GM21619 (cell line): ENCODE data around the gene ELMO1.

Source experiments
- ATAC-seq: cut with Tn5 transposase; IDR thresholded peaks from one replicate; pipeline ENCODE4 v1.9.1; 2021; ENCODE audit not compliant: unreplicated experiment

The ELMO1 gene

DNA sequence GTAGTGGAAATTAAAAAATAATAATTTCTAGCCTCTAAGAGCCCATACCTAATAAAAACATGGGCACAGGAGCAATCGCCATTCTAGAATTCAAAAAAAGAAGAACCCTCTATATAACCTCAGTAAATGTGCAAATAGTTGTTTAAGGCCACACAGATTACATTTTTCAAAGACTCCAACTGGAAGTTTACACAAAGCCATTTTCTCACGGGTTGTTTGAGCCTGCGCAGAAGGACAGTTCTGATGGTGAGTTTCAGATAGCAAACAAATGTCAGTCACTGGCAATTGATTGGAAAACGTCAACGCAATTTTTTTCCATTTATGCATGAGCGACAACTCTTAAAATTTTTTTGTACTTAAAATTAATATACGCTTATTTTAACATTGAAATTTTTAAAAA is 23.0 kb upstream of the ELMO1 start:
- ATAC-seq, result no peak

DNA sequence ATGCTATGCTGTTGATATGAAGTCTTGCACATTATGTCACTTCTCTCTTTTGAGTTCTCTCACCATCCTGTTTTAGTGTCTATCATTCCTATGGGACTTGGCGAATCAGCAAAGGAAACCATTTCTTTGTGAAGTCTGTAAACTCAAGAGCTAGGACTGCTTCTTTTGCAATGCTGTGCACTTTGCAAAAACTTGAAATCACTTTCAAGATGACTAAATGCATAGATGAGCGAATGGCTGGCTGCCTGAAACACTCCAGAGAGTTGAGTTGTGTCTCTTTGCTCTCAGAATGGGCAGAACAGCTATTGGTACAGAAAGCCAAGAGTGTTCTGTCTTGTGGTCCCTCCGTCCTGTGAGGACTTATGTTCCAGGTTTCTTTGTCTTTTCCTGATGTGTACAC is 18.3 kb upstream of the ELMO1 start:
- peak; percentile 91 for ATAC-seq

DNA sequence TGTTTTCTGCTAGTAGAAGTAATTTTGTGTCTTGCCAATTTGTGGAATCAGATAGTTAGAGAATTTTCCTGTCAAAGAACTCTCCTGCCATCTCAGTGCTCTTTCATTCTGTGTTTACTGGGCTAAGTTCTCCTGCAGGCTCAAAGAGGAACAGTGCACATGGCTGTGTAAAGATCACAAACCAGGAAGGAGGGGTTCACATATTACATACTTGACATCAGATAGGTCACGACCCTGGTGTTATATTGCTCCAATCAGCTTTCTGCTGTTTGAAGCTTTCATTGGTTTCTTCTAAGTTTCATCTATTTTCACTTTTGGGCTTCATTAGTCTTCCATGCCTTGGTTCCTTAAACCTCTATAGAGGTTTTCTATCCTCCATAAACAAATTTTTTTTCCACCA is 13.5 kb upstream of the ELMO1 start:
- no peak for ATAC-seq

DNA sequence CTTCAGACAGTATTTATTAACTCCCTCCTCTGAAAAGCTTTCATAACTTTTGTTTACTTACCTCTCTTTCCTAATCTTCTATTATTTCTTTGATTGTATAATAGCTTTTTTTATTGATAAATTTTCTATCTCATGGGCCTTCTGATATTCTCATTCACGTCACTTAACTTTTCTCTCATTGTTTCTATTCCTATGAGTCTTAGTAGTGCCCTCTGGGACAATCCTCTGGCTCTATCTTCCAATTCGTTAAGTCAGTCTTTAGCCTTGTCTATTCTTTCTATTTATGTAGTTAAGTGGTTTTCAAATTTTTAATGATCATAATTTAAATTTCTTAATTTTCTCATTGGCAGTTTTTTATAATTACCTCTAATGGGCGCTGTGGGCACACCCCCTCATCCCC is 6.4 kb upstream of the ELMO1 start:
- no peak for ATAC-seq

DNA sequence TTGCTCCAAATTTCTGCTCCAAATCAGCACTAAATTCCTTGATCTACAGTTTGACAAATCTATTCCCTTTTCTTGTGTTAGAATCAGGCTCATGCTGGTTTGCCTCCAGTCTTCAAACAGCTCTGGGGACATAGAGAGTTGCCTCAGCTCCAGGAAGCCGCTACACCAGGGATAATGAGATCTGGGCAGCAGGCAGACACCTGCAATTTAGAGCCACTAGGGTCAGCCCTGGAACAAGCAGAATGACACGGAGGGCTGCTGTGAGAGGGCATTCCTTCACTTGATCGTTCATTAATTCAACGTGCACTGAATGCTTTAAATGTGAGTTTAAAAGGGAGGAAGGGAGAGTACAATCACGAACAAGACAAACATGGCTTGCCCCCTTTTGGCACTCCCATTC is 3.7 kb upstream of the ELMO1 start:
- no peak for ATAC-seq

DNA sequence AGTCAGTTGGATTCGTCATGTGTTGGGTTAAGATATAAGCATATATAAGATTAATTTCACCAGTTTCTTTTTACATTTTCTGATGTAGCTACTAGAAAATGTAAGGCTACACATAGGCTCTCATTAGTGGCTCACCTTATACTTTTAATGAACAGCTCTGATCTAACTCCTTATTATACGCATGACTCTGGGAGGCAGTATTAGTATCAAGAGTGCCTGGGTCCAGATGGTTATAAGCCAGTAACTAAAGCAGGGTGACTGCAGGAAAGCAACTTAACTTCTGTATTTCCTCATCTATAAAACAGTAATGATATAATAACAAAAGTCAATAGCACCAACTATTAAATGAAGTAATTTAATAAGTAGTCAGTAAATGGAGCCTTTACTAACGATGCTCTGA is 1.4 kb upstream of the ELMO1 start:
- no peak for ATAC-seq

DNA sequence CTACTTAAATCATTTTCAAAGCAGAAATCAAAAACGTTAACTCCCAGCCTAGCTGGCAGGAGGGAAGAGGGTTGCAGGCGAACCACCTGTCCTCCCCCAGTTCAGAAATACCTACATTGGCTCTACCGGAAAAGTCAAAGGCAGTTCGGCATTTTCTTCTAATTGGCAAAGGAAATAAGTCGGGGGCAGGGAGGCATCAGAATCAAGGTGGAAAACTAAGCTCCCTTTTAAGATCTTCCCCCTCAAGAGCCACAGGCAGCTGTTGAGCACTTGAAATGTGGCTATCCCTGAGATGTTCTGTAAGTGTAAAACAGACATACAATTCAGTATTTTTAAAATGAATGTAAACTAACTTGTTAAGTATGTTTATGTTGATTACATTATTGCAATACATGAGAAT is 957 bp upstream of the ELMO1 start:
- no peak for ATAC-seq

DNA sequence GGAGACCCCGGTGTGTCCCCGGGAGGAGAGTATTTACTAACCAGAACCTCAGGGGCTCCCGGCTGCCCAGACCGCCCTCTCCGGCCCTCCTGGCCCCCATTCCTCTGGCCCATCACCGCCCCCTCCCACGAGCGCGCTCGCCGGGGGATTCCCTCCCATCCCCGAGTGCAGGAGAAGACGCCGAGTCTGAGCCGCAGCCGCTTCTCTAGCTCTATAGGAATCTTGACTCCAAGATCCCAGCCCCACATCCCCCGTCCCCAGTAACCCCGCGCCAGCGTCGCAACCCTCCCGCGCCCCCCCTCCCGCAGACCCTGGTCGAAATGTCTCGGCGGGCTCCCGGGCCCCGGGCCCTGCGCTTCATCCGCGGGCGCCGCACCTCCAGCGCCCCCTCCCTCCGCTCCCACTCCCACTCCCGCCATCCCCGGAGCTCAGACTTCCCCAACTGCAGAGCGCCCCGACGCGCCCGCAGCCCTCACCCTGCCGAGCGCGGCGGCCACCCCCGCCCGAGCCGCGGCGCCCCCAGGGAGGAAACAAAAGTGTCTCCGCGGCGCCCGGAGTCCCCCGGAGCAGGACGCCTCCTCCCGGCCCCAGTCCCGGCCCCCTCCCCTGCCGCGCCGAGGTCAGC is 541 bp downstream of the ELMO1 start:
- ATAC-seq, result peak; percentile 23

DNA sequence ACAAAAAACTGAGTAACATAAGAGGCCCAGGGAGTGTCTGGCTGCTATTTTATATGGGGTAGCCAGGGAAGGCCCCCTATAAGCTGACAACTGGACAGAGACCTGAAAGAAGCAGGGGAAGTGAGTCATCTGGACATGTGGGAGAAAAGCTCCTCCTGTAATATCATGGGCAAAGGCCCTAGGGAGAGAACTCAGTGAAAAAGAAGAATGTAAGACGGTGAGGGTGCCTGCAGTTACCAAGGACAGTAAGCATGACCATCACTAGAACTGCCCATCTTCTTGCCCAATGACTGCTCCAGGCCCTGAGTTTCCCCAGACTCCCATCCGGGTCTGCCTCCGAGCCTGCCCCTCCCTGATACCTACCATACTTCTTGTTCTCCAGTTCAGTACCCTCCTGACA is 2.3 kb downstream of the ELMO1 start:
- no peak for ATAC-seq

DNA sequence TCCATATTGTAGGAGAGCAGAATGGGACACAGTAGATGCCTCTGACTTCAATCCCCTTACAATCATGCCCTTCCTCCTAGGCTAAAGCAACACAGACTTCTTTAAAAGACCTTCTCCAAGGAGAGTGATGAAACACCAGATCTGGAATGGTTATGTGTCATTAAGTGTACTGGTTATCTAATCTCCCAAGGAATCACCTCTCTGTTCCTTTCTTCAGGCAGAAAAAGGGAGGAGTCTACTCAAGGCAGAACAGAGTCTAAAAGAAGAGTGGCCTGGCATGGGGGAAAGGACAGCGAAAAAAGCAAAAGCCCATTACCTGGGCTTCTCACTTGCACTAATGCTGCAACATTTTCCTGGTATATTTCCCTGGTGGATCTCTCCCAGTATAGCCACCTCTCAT is 2.9 kb downstream of the ELMO1 start:
- no peak for ATAC-seq

DNA sequence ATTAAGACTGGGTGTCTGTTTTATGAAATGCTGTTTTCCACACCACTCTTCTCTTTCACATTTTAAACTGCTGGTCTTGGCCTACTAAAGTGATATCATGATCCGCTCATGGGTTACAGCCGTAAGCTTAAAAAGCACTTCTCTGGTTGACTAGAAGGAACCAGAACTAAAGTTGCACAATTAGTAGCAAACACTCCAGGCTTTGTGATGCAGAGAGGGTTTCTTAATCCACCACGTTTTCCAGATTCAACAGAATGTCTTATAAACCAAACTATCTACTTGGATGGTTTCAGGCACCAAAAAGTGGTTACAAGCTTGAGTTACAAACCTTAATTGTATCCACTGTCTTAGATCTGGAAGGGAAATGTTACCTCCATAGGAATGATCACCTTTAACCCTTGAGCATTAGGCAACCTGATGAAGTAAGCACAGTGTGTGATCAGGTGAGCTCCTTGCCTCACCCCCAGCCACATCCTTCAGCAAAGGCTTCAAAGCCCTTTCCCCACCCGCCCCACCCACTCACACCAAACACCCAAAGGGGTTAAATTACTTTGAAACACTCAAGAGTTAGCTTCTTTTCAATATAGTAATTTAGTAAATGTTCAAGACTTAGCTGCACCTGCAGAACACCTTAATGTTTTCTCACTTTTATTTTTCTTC is 3.5 kb downstream of the ELMO1 start:
- ATAC-seq, result no peak

DNA sequence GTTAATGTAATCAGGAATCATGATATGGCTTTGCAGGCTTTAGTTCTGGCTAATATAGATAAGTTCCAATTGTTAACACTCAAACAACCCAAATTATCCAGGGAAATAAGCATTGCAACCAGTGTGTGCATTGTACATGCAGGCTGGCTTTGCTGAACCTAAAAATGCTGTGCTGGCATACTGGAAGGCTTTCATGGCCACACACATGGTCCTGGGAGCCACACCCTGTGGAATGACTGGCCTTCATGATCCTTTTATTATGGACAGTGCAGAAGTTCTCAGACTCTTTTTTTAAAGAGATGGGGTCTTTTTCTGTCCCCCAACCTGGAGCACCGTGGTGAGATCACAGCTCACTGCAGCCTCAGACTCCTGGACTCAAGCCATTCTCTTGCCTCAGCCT is 5.0 kb downstream of the ELMO1 start:
- ATAC-seq, result no peak

DNA sequence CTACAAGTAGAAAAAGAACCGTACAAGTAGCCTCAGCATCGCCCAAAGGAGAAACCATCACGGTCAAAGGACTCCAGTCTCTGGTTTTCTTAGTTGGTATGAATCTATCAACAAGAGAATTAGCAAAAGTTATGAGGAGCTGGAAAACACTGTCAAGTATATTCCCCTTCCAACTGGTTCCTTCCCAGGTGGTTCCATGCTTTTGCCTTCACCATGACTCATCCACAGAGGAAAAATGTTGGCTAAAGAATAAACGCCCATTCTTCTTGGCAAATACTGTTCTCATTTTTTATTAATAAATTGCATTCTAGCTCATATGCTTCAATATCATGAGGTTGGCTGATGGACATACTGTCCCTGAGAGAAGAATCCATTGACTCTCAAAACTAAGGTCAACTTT is 6.4 kb downstream of the ELMO1 start:
- no peak for ATAC-seq

DNA sequence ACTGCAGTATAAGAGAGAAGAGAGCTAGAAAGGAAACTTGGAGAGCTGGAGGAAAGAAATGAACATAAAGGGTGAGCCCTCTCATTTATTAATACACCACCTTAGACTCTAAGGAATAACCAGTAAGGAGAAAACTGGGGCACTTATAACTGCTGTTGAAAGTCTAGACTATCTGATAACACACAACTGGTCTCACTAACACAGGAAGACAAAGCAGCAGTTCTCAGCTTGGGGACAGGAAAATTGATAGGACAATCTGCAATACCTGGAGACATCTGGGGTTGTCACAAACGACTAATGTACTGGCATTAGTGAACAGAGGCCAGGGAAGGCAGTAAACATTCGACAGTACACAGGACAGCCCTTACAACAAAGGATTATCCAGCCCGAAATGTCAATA is 6.8 kb downstream of the ELMO1 start:
- ATAC-seq, result no peak

DNA sequence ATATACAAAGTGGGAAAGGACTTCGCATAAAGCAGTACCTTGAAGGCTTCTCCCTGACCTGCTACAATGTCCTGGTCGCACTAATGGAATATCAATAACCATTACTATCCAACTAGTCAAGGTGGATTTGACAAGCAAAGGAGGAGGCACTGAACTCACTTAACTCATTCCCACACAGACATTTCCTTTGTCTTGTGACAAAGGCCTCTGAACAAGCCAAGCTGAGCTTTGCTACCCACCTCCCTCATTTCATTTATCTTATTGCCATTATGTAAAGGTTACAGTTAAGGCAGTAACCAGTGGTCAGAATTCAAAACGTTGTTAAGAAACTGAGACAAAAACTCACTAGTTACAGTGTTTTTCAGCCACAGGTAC is 7.3 kb downstream of the ELMO1 start:
- ATAC-seq, result no peak

DNA sequence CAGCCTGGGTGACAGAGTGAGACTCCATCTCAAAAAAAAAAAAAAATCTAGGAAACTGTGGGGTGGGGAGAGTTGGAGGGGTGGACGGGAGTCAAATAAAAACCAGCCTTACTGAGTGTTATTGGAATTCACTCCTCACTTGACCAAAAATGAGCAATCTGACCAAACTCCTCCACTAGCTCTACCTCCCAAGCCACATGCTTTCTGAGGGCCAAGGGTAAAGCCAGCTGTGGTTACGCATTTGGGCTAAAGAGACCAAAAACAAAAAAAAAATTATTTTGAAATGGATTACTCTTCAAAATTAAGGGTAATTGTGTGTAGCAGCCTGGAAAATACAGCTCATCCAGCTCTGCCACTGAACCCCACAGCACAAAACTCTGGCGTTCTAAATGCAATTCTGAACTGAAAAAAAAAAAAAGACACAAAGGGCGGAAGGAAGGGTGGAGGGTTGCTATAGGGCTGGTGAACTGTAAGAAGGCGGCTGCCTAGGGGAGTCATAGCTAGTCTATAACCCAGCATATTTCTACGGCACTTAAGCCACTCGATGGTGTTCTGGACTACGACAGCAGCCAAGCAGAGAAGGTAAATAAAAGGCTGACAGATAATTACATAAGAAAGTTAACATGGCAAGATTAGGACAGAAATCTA is 7.8 kb downstream of the ELMO1 start:
- ATAC-seq, result no peak

DNA sequence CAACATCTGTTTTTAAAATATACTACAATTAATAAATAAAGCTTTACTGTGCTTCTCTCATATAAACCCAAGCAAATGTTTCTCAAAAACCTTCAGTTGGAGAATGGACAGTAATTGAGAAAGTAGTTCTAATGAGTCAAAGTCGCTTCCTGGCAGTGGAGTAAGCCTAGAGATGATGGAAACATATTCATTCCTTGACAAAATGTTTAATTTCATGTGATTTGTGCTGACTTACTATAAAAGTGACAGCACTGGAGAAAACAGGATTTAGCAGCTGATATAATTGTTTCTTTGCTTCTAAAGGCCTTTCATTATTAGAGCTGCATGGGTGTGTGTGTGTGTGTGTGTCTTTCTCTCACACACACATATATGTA is 9.0 kb downstream of the ELMO1 start:
- ATAC-seq, result no peak

DNA sequence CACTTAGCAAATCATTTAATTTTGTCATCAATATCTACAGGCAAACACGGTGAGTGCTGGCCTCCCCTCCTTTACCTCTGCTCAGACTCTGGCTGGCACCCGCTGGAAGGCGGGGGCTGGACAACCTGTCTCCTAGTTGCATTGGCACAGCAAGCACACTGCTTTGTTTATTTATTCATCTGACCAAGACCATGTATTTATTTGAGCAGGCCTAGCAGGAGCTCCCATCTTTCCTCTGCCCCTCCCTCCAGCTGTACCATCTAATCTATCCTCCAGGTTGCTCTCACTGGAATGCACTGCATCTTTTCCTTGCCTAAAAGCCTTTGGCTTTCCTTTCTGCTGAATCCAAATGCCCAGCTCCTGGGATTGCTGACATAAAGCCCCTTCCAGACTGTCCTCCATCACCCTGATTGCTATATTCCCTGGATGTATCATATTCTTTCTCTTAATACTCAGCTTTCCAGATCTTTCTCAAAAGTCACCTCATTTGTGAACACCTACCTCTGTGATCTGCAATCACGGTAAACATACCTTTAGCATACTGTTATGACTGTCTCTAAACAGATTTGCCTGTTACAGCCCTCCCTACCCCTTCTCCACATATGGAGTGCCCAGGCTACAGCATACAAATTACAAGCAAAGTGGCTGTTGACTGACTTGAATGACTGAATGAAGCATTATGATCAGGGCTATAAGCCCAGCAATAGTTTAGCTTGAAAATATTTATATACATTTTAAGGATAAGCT is 9.6 kb downstream of the ELMO1 start:
- ATAC-seq, result no peak

DNA sequence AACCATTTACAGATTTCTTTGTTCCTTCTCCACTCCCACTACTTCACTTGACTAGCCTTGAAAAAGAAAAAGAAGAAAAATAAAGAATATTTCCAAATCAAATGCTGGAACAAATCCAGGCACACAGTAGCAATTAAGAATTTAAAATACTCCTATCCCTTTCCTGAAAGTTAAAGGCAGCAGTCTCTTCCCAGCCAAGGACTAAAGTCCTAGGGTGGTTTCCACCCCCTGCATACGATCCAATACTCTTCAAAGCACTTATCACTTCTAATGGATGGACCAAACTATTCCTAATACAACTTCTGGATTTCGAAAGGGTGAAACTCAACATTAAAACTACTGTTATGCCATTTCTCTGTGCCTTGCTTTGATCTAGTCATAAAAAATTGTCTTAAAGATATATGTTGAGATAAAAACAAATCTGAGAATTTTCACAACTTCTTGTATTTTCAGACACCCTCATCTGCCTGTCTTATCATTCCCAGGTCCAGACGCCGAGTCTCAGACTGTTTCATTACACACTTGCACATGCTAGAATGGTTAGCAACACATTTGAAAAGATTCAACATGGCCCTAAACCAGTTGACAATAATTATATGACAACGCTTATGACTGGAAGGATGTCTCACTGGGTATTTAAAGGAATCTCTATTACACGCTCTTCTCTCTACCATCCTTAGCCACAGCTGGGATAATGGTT is 13.4 kb downstream of the ELMO1 start:
- ATAC-seq, result no peak

DNA sequence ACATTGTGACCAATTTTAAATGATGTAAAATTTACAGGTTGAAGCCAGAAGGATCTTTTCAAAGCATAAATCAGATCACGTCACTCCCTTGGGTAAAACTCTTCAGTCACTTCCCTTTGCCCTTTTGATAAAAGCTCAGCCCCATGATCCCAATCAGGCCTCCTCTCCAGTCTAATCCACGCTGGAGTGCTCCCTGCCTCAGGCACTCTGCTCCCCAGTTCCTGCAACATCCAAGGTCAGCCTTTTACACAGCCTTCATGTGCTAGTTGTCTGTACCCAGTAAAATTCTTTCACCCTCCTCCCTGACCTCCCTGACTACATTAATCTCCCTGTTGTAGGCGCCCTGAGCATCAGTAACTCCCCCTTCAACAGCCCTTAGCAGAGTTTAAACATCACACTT is 14.1 kb downstream of the ELMO1 start:
- no peak for ATAC-seq

DNA sequence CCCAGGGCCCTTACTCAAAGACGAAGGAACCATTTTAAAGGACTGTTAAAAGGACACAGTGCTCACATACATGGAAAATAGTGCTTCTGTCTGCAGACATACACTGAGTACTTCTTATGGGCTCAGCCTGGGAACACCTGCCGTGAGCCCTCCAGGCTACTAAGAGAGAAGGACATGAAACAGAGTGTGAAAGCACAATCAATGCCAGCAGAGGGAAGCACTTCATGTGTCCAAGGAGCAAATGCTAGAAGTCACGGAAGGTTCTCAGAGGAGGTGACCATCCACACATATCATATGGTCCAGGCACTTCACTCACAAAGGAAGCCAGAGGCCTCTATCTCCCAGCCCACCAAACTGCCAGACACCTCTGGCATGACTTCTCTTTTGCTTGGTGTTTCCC is 15.5 kb downstream of the ELMO1 start:
- ATAC-seq, result no peak
